HG03558 (cell line): Measurements from ENCODE around the gene KTI12.

Experiments
- ATAC-seq: cut with Tn5 transposase; IDR thresholded peaks from one replicate; pipeline ENCODE4 v1.9.1; 2021; ENCODE audit warnings: moderate number of reproducible peaks; ENCODE audit not compliant: unreplicated experiment; ENCODE audit errors: extremely low read depth

Gene KTI12

DNA sequence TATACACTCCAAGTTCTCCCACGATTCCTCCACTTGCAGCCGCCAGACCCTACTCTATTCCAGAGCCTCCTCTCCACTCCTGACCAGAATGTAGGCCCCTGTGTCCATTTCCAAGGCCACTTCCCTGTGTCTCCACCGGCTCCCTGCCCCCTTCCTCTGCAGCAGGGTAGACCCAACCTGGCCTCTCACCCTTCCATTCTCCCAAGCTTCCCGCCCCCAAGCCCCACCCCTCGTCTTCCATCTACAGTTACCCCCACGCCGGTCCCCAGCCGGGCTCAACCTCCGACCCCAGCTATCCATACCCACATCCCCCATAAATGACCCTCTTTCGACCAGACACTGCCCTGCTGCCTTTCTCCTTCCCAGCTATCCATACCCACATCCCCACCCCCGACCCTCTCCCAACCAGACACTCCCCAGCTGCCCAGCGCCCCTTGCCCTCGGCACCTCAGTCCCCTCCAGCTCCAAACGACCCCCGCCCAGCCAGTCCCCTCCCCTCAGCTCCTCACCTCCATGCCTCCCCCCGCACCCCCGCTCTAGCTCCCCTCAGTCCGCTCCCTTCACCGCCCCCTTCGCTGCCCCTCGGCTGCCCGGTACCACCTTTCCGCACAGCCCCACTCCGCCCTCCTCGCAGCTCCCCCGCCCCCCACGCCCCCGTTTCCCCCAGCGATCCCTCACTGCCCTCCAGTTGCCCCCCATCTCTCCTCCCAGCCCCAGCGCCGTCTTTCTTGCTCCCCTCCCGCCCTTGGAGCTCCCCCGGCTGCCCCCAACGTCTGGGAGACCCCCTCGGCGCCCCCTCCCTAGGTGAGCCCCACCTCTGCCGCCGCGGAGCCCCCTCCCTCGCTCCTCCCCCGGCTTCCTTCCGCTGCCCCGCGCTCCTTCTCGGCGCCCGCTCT, 43.8 kb downstream of the KTI12 start:
- no peak for ATAC-seq

DNA sequence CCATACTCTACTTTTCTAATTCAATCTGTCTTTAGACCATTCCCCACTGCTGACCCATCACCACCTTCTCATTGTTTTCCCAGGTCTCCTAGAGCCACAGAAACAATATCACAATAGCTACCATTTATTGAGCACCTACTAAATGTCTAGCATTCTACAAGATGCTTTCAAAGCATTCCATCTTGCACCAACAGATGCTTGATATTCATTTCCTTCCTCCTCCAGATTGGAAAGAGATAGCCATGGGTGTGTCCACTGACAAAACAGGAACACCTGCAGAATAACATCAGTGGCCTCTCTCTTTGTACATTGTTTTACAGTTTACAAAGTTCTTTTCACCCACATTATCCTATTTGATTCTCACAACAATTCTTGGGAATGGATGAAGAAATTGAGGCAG, 45.4 kb downstream of the KTI12 start:
- ATAC-seq = no peak

DNA sequence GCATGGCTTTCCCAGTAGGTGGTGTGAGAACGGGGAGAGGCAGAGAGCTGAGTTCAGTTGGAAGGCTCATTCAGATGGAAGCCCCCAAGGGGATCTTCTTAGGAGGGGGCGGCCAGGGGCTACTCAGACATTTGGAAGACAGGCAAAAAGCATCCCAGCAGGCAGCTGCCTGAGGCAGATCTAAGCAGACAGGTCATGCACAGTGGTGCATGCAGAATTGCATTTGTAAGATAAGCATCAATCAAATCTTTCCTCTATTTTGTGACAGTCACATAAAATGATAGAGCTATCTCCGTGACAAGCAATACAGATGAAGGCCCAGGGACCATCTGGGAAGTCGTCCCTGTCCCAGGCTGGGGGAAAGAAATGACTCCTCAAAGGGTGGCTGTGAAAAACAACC, 46.9 kb downstream of the KTI12 start:
- ATAC-seq = no peak

DNA sequence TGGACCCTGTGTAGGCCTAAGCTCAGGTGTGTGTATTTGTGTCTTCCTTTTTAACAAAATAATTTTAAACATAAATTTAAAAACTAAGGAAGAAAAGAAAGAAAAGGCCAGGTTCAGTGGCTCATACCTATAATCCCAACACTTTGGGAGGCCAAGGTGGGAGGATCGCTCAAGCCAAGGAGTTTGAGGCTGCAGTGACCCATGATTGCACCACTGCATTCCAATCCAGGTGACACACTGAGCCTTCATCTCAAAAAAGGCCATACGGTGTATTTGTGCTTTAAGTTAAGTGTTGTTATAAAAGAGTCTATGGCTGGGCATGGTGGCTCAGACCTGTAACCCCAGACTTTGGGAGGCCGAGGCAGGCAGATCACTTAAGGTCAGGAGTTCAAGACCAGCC, 51.4 kb downstream of the KTI12 start:
- ATAC-seq = no peak
